Measurements from ENCODE around the gene SFMBT2.

GRCh38 chr10:7206412-7207100 lies 204.3 kb downstream of the SFMBT2 start:
- TF ChIP-seq CTCF (IDR thresholded peaks at IDR 0.05; ENCODE audit: low read depth, low read length): no peak
- TF ChIP-seq EZH2phosphoT487 (IDR thresholded peaks at IDR 0.05; ENCODE audit: low read depth): no peak
